PC-9 (cell line): ENCODE measurements around the gene DDX55. TPM values are rescaled to one million over a fixed set of nuclear protein-coding genes. Genes with fewer than 3 reads are reported as not detected.

Experiments
- BruUV-seq: library from RNA; stranded (reverse); fragments of 400-500 nt; replicated peaks from 2 replicates; lab custom pipeline; 2021; lab: Mats Ljungman, UMichigan
- CTCF ChIA-PET: fragments of 300-600 bp; sonication (Branson Sonifier 250); formaldehyde crosslinking; loops from one replicate; lab custom pipeline; 2022; ENCODE audit warnings: antibody characterized with exemption; lab: Charles Lee
- POLR2A ChIA-PET: fragments of 300-600 bp; sonication (Branson Sonifier 250); formaldehyde crosslinking; loops from one replicate; lab custom pipeline; 2022; ENCODE audit warnings: antibody characterized with exemption; ENCODE audit not compliant: unreplicated experiment; lab: Charles Lee
- DNase-seq, 2 experiments: peaks; one replicate each; pipeline versions ENCODE4 v3.0.0 to v3.0.0-alpha.2; 2015 to 2022; ENCODE audit warnings: mixed read lengths in 1 of 2
- H2AFZ ChIP-seq: fragments of 200-600 bp; sonication (generic); 2 replicates; pipeline ENCODE4 v1.8.1; 2017; ENCODE audit warnings: antibody characterized with exemption
- H3F3A ChIP-seq: fragments of 200-600 bp; sonication (generic); 2 replicates; pipeline ENCODE4 v1.8.1; 2017; ENCODE audit warnings: antibody characterized with exemption, mild to moderate bottlenecking, low read depth; ENCODE audit not compliant: insufficient read depth
- H3K27ac ChIP-seq: fragments of 200-600 bp; sonication (generic); 2 replicates; pipeline ENCODE4 v1.6.1; 2016; ENCODE audit warnings: mixed run types
- H3K27me3 ChIP-seq: fragments of 200-600 bp; sonication (generic); 2 replicates; pipeline ENCODE4 v1.6.1; 2016; ENCODE audit warnings: low read depth, mixed run types; ENCODE audit not compliant: insufficient read depth
- H3K36me3 ChIP-seq: fragments of 200-600 bp; sonication (generic); 2 replicates; pipeline ENCODE4 v1.6.1; 2016; ENCODE audit warnings: low read depth, mixed run types
- H3K4me1 ChIP-seq: fragments of 200-600 bp; sonication (generic); replicated peaks from 2 replicates; pipeline ENCODE4 v1.6.1; 2016; ENCODE audit warnings: mixed run types; ENCODE audit not compliant: insufficient read depth
- H3K4me2 ChIP-seq: fragments of 200-600 bp; sonication (generic); 2 replicates; pipeline ENCODE4 v1.6.1; 2017; ENCODE audit warnings: mixed run types
- H3K4me3 ChIP-seq: fragments of 200-600 bp; sonication (generic); 2 replicates; pipeline ENCODE4 v1.6.1; 2016; ENCODE audit warnings: mixed run types
- H3K79me2 ChIP-seq: fragments of 200-600 bp; sonication (generic); 2 replicates; pipeline ENCODE4 v1.6.1; 2017; ENCODE audit warnings: low read depth, mixed run types
- H3K9me2 ChIP-seq: fragments of 200-600 bp; sonication (generic); 2 replicates; pipeline ENCODE4 v1.8.1; 2017; ENCODE audit warnings: mild to moderate bottlenecking; ENCODE audit not compliant: insufficient read depth
- H3K9me3 ChIP-seq: fragments of 200-600 bp; sonication (generic); 2 replicates; pipeline ENCODE4 v1.8.1; 2016; ENCODE audit warnings: low read depth; ENCODE audit not compliant: insufficient read depth
- H4K20me1 ChIP-seq: fragments of 200-600 bp; sonication (generic); 2 replicates; pipeline ENCODE4 v1.8.1; 2017; ENCODE audit not compliant: insufficient read depth
- EZH2 ChIP-seq: fragments of 200-600 bp; sonication (generic); IDR thresholded peaks from 2 replicates; pipeline ENCODE4 v1.8.0; 2017; ENCODE audit warnings: antibody characterized with exemption, low read depth
- intact Hi-C: fragments of 100-400 bp; cut with micrococcal nuclease; formaldehyde crosslinking; loops from one replicate; pipeline ENCODE4 v1.10.0; 2022; ENCODE audit not compliant: unreplicated experiment
- total RNA-seq: library from RNA; stranded (reverse); gene quantifications from 2 replicates; pipeline ENCODE4 v1.2.3, GENCODE V29; 2021
- TF ChIP-seq, protein P1 (sequence below): fragments of 200-600 bp; sonication (generic); conservative IDR thresholded peaks from 2 replicates; pipeline ENCODE4 v1.6.1; 2017; ENCODE audit warnings: mixed run types, antibody characterized with exemption, mild to moderate bottlenecking, moderate library complexity

Gene DDX55
- total RNA-seq, 1 experiment from 2014 or later: 17.5 TPM

DNA sequence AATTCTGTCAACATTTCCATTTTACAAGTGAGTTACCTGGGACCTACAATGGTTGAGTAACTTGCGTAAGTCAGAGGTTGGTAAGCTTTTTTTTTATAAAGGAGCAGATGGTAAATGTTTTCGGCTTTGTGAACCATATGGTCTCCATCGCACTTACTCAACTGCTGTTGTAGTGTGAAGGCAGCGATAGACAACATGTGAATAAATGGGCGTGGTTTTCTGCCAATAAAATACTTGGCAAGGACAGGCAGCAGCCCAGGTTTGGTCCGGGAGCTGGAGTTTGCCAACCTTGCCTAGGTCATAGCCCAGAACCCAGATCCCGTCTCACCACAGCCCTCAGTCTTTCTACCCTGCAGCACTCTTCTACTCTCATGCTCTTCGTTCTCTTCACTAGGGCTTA, 6.3 kb downstream of the DDX55 start:
- POLR2A ChIA-PET: no interaction called here
- H3K79me2 ChIP-seq: peaks cover 26% of the 10 kb centered on the region

DNA sequence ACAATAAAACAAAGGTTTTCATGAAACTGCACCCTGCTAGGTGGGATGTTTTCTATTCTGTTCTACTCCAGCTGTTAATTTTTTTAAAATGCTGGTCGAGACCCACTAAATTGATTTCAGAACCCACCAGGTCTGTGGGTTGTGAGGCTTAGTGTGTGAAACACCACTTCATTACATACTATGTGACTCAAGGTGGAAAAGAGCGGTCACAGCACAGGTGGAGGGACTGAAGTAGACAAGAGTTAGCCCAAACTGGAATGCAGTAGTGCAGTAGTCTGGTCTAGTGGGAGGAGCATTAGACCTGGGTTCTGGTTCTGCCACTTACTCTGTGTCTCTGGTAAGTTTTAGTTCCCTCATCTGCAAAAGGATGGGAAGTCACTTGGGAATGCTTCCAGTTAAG, 12.2 kb downstream of the DDX55 start:
- ChIA-PET CTCF (no interaction called here), POLR2A (no interaction called here)
- no peak overlapping the region for H3K4me2 ChIP-seq
- no peaks in the 10 kb centered on the region; the same call in 1 of the 2 replicates for H4K20me1 ChIP-seq
- no peak overlapping the region for H3K27ac ChIP-seq
- H3K27me3 ChIP-seq: no peaks in the 10 kb centered on the region
- DNase-seq: no peak
- H3K4me1 ChIP-seq: no peaks in the 10 kb centered on the region
- intact Hi-C loops: no loop called here
- H3K36me3 ChIP-seq: peaks cover 28% of the 10 kb centered on the region
- peaks cover 4% of the 10 kb centered on the region; the same call in 1 of the 2 replicates for H3F3A ChIP-seq
- H3K4me3 ChIP-seq: no peak overlapping the region
- BruUV-seq: no TSS peak
- H3K9me2 ChIP-seq: no peaks in the 10 kb centered on the region
- H3K79me2 ChIP-seq: no peaks in the 10 kb centered on the region
- TF ChIP-seq, protein P1, sequence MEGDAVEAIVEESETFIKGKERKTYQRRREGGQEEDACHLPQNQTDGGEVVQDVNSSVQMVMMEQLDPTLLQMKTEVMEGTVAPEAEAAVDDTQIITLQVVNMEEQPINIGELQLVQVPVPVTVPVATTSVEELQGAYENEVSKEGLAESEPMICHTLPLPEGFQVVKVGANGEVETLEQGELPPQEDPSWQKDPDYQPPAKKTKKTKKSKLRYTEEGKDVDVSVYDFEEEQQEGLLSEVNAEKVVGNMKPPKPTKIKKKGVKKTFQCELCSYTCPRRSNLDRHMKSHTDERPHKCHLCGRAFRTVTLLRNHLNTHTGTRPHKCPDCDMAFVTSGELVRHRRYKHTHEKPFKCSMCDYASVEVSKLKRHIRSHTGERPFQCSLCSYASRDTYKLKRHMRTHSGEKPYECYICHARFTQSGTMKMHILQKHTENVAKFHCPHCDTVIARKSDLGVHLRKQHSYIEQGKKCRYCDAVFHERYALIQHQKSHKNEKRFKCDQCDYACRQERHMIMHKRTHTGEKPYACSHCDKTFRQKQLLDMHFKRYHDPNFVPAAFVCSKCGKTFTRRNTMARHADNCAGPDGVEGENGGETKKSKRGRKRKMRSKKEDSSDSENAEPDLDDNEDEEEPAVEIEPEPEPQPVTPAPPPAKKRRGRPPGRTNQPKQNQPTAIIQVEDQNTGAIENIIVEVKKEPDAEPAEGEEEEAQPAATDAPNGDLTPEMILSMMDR: no peak
- no peak for TF ChIP-seq EZH2
- no peak overlapping the region for H2AFZ ChIP-seq
- H3K9me3 ChIP-seq: no peaks in the 10 kb centered on the region

More for the DNA sequence above, 6.3 kb downstream of the DDX55 start:
- BruUV-seq: no TSS peak
- Histone ChIP-seq H3K4me2 (no peak overlapping the region), H3K27ac (no peak overlapping the region), H3K9me3 (no peaks in the 10 kb centered on the region), H3K4me1 (0 out of 2 replicates have a peak, but pooled peaks cover under 1% of the 10 kb centered on the region), H4K20me1 (peaks cover 4% of the 10 kb centered on the region; the same call in 1 of the 2 replicates), H2AFZ (no peak overlapping the region), H3F3A (peaks cover 3% of the 10 kb centered on the region; the same call in 1 of the 2 replicates), H3K4me3 (no peak overlapping the region), H3K9me2 (no peaks in the 10 kb centered on the region), H3K36me3 (peaks cover 15% of the 10 kb centered on the region), H3K27me3 (no peaks in the 10 kb centered on the region)
- TF ChIP-seq, protein P1: no peak
- TF ChIP-seq EZH2: no peak
- CTCF ChIA-PET: no interaction called here
- DNase-seq: no peak
- intact Hi-C loops: loop anchor here (10.0 kb wide), 1 partner anchor 633 kb away; the partner anchor contains the start of gene OGFOD2

DNA sequence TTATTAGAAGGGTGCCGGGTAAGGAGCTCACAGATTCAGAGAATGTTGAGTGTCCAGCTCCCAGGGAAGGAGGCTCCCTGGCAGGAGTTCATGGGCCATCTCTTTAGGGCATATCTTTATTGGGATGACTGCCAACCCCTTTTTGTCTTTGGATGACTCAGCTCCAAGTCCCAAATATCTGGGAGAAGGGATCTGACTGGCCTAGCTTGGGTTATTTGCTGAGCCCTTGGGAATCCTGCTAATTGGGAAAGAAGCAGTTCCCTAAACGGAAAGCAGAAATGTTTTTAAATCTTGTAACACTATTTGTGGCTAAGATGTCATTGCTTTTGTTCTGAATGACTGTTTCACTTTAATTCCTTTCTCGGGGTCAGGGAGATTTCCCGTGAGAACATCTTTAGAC, 12.6 kb downstream of the DDX55 start:
- TF ChIP-seq, protein P1: no peak
- TF ChIP-seq EZH2: no peak
- H3K4me2 ChIP-seq: no peak overlapping the region
- no peaks in the 10 kb centered on the region for H3K27me3 ChIP-seq
- no peaks in the 10 kb centered on the region for H3K4me1 ChIP-seq
- DNase-seq: no peak
- H3F3A ChIP-seq: peaks cover 4% of the 10 kb centered on the region; the same call in 1 of the 2 replicates
- H3K4me3 ChIP-seq: no peak overlapping the region
- H4K20me1 ChIP-seq: no peaks in the 10 kb centered on the region; the same call in 1 of the 2 replicates
- no TSS peak for BruUV-seq
- peaks cover 28% of the 10 kb centered on the region for H3K36me3 ChIP-seq
- H3K9me2 ChIP-seq: no peaks in the 10 kb centered on the region
- intact Hi-C loops: no loop called here
- H2AFZ ChIP-seq: no peak overlapping the region
- H3K27ac ChIP-seq: no peak overlapping the region
- POLR2A ChIA-PET: no interaction called here
- CTCF ChIA-PET: no interaction called here
- H3K79me2 ChIP-seq: no peaks in the 10 kb centered on the region
- no peaks in the 10 kb centered on the region for H3K9me3 ChIP-seq
